Measurements from ENCODE around the gene MLN.

GRCh38 chr6:33764036-33764435 is 39.8 kb downstream of the MLN start:
- TF ChIP-seq CTCF (IDR thresholded peaks at IDR 0.05; ENCODE audit: low read depth, low read length, poor library complexity, severe bottlenecking) (no peak), EZH2phosphoT487 (IDR thresholded peaks at IDR 0.05; ENCODE audit: borderline replicate concordance, low read length) (no peak)
